Stimulated activated CD4-positive, alpha-beta T cell treated with anti-CD3 and anti-CD28 coated beads, Interleukin-2, amount 100 ng/mL, for 4 hours (primary cell): ENCODE data around the gene NACC2.

Source experiments
- DNase-seq: peaks from one replicate; pipeline ENCODE4 v3.0.0-alpha.2; 2020; ENCODE audit warnings: low read depth

NACC2 gene

GRCh38 chr9:136010615-136011361 is 84.3 kb downstream of the NACC2 start:
- DNase-seq: no peak

GRCh38 chr9:136010176-136010575 is 84.9 kb downstream of the NACC2 start:
- no peak for DNase-seq

GRCh38 chr9:136009516-136009915 is 85.6 kb downstream of the NACC2 start:
- no peak for DNase-seq

GRCh38 chr9:136008693-136008997 is 86.4 kb downstream of the NACC2 start:
- no peak for DNase-seq

- no peak for DNase-seq
These were observed 87.0 kb downstream of the NACC2 start for GRCh38 chr9:136007934-136008692.

- DNase-seq: no peak
These were observed 87.7 kb downstream of the NACC2 start for GRCh38 chr9:136007276-136007933.

- DNase-seq: no peak
These were observed 88.9 kb downstream of the NACC2 start for GRCh38 chr9:136006169-136006568.

GRCh38 chr9:136004712-136005111 is 90.4 kb downstream of the NACC2 start:
- DNase-seq: no peak

- no peak for DNase-seq
These were observed 90.9 kb downstream of the NACC2 start for GRCh38 chr9:136004219-136004618.

GRCh38 chr9:136003411-136004218 is 91.5 kb downstream of the NACC2 start:
- no peak for DNase-seq

- DNase-seq: no peak
These were observed 92.2 kb downstream of the NACC2 start for GRCh38 chr9:136002881-136003280.

GRCh38 chr9:136002215-136002614 is 92.9 kb downstream of the NACC2 start:
- no peak for DNase-seq

- no peak for DNase-seq
These were observed 93.9 kb downstream of the NACC2 start for GRCh38 chr9:136001231-136001630.

- DNase-seq: no peak
These were observed 96.5 kb downstream of the NACC2 start for GRCh38 chr9:135998410-135999071.

GRCh38 chr9:135998016-135998380 is 97.1 kb downstream of the NACC2 start:
- DNase-seq: no peak

GRCh38 chr9:135997090-135998015 is 97.7 kb downstream of the NACC2 start:
- no peak for DNase-seq

- no peak for DNase-seq
These were observed 99.3 kb downstream of the NACC2 start for GRCh38 chr9:135995816-135996215.

GRCh38 chr9:135994501-135995192 is 100.4 kb downstream of the NACC2 start:
- no peak for DNase-seq

- no peak for DNase-seq
These were observed 101.2 kb downstream of the NACC2 start for GRCh38 chr9:135993765-135994500.

GRCh38 chr9:135993409-135993742 is 101.7 kb downstream of the NACC2 start:
- DNase-seq: no peak
